ENCODE data around the gene ARHGAP21. TPM values are rescaled to one million over a fixed set of nuclear protein-coding genes. Genes with fewer than 3 reads are reported as not detected.

Gene ARHGAP21
- polyA plus RNA-seq, 2 donors: 8.3 to 9.7 TPM

- no peaks in the 10 kb centered on the region for H3K27me3 ChIP-seq (ENCODE audit: control insufficient read depth in 1 of 2, insufficient read depth in 2 of 2, low read length in 2 of 2)
- H3K36me3 ChIP-seq (ENCODE audit: control insufficient read depth in 2 of 2, insufficient read depth in 2 of 2, low read length in 1 of 2): no peaks in the 10 kb centered on the region
- no peaks in the 10 kb centered on the region for H3K4me1 ChIP-seq (ENCODE audit: control insufficient read depth in 2 of 2, insufficient read depth in 2 of 2, low read length in 1 of 2)
- H3K27ac ChIP-seq (ENCODE audit: low read depth in 2 of 2, low read length in 1 of 2): no peak overlapping the region
- WGBS, 2 donors: 62 to 72% methylated on average over 2 of the region's 2 CpGs
- no peaks in the 10 kb centered on the region for H3K9me3 ChIP-seq (ENCODE audit: control insufficient read depth in 2 of 2, insufficient read depth in 1 of 2, low read depth in 1 of 2, low read length in 1 of 2)
- H3K4me3 ChIP-seq (ENCODE audit: low read depth in 1 of 2, low read length in 2 of 2): no peak overlapping the region
Measured at GRCh38 chr10:24603333-24603732, 120.4 kb downstream of the ARHGAP21 start.

GRCh38 chr10:24597961-24598360 is 125.7 kb downstream of the ARHGAP21 start:
- Histone ChIP-seq H3K9me3 (ENCODE audit: control insufficient read depth in 2 of 2, insufficient read depth in 1 of 2, low read depth in 1 of 2, low read length in 1 of 2) (no peaks in the 10 kb centered on the region), H3K27me3 (ENCODE audit: control insufficient read depth in 1 of 2, insufficient read depth in 2 of 2, low read length in 2 of 2) (no peaks in the 10 kb centered on the region), H3K27ac (ENCODE audit: low read depth in 2 of 2, low read length in 1 of 2) (no peak overlapping the region), H3K36me3 (ENCODE audit: control insufficient read depth in 2 of 2, insufficient read depth in 2 of 2, low read length in 1 of 2) (peaks cover 0 to 4% of the 10 kb centered on the region in 2 donors), H3K4me1 (ENCODE audit: control insufficient read depth in 2 of 2, insufficient read depth in 2 of 2, low read length in 1 of 2) (no peaks in the 10 kb centered on the region), H3K4me3 (ENCODE audit: low read depth in 1 of 2, low read length in 2 of 2) (no peak overlapping the region)
- WGBS, 2 donors: 94 to 95% methylated on average over 3 of the region's 3 CpGs

- no peak overlapping the region for H3K4me3 ChIP-seq (ENCODE audit: low read depth in 1 of 2, low read length in 2 of 2)
- WGBS, 2 donors: 80 to 83% methylated on average over 7 of the region's 7 CpGs
- no peaks in the 10 kb centered on the region for H3K27me3 ChIP-seq (ENCODE audit: control insufficient read depth in 1 of 2, insufficient read depth in 2 of 2, low read length in 2 of 2)
- H3K36me3 ChIP-seq (ENCODE audit: control insufficient read depth in 2 of 2, insufficient read depth in 2 of 2, low read length in 1 of 2): peaks cover under 1 to 4% of the 10 kb centered on the region in 2 donors
- no peak overlapping the region for H3K27ac ChIP-seq (ENCODE audit: low read depth in 2 of 2, low read length in 1 of 2)
- H3K9me3 ChIP-seq (ENCODE audit: control insufficient read depth in 2 of 2, insufficient read depth in 1 of 2, low read depth in 1 of 2, low read length in 1 of 2): no peaks in the 10 kb centered on the region
- H3K4me1 ChIP-seq (ENCODE audit: control insufficient read depth in 2 of 2, insufficient read depth in 2 of 2, low read length in 1 of 2): no peaks in the 10 kb centered on the region
Measured at GRCh38 chr10:24597426-24597825, 126.3 kb downstream of the ARHGAP21 start.

- no peaks in the 10 kb centered on the region for H3K27me3 ChIP-seq (ENCODE audit: control insufficient read depth in 1 of 2, insufficient read depth in 2 of 2, low read length in 2 of 2)
- no peaks in the 10 kb centered on the region for H3K4me1 ChIP-seq (ENCODE audit: control insufficient read depth in 2 of 2, insufficient read depth in 2 of 2, low read length in 1 of 2)
- no peak overlapping the region for H3K27ac ChIP-seq (ENCODE audit: low read depth in 2 of 2, low read length in 1 of 2)
- no peak overlapping the region for H3K4me3 ChIP-seq (ENCODE audit: low read depth in 1 of 2, low read length in 2 of 2)
- 95 to 97% methylated on average over 11 of the region's 11 CpGs for WGBS, 2 donors
- no peaks in the 10 kb centered on the region for H3K9me3 ChIP-seq (ENCODE audit: control insufficient read depth in 2 of 2, insufficient read depth in 1 of 2, low read depth in 1 of 2, low read length in 1 of 2)
- peaks cover 2 to 7% of the 10 kb centered on the region in 2 donors for H3K36me3 ChIP-seq (ENCODE audit: control insufficient read depth in 2 of 2, insufficient read depth in 2 of 2, low read length in 1 of 2)
Measured at GRCh38 chr10:24596217-24596930, 127.3 kb downstream of the ARHGAP21 start.

GRCh38 chr10:24590697-24591457 is 132.8 kb downstream of the ARHGAP21 start:
- no peaks in the 10 kb centered on the region for H3K4me1 ChIP-seq (ENCODE audit: control insufficient read depth in 2 of 2, insufficient read depth in 2 of 2, low read length in 1 of 2)
- no peak overlapping the region for H3K4me3 ChIP-seq (ENCODE audit: low read depth in 1 of 2, low read length in 2 of 2)
- H3K36me3 ChIP-seq (ENCODE audit: control insufficient read depth in 2 of 2, insufficient read depth in 2 of 2, low read length in 1 of 2): peaks cover 2 to 4% of the 10 kb centered on the region in 2 donors
- no peaks in the 10 kb centered on the region for H3K27me3 ChIP-seq (ENCODE audit: control insufficient read depth in 1 of 2, insufficient read depth in 2 of 2, low read length in 2 of 2)
- no peaks in the 10 kb centered on the region for H3K9me3 ChIP-seq (ENCODE audit: control insufficient read depth in 2 of 2, insufficient read depth in 1 of 2, low read depth in 1 of 2, low read length in 1 of 2)
- no peak overlapping the region for H3K27ac ChIP-seq (ENCODE audit: low read depth in 2 of 2, low read length in 1 of 2)

GRCh38 chr10:24589265-24589664 is 134.4 kb downstream of the ARHGAP21 start:
- WGBS, 2 donors: 91 to 97% methylated on average over 2 of the region's 2 CpGs
- no peaks in the 10 kb centered on the region for H3K4me1 ChIP-seq (ENCODE audit: control insufficient read depth in 2 of 2, insufficient read depth in 2 of 2, low read length in 1 of 2)

GRCh38 chr10:24579906-24580305 is 143.8 kb downstream of the ARHGAP21 start:
- H3K9me3 ChIP-seq (ENCODE audit: control insufficient read depth in 2 of 2, insufficient read depth in 1 of 2, low read depth in 1 of 2, low read length in 1 of 2): no peaks in the 10 kb centered on the region
- 72% methylated on average over 4 of the region's 4 CpGs for WGBS, 2 donors

More at GRCh38 chr10:24589265-24589664, 134.4 kb downstream of the ARHGAP21 start:
- Histone ChIP-seq H3K4me3 (ENCODE audit: low read depth in 1 of 2, low read length in 2 of 2) (no peak overlapping the region), H3K27ac (ENCODE audit: low read depth in 2 of 2, low read length in 1 of 2) (no peak overlapping the region), H3K27me3 (ENCODE audit: control insufficient read depth in 1 of 2, insufficient read depth in 2 of 2, low read length in 2 of 2) (no peaks in the 10 kb centered on the region), H3K9me3 (ENCODE audit: control insufficient read depth in 2 of 2, insufficient read depth in 1 of 2, low read depth in 1 of 2, low read length in 1 of 2) (no peaks in the 10 kb centered on the region), H3K36me3 (ENCODE audit: control insufficient read depth in 2 of 2, insufficient read depth in 2 of 2, low read length in 1 of 2) (peaks cover 2 to 9% of the 10 kb centered on the region in 2 donors)

GRCh38 chr10:24579448-24579847 is 144.2 kb downstream of the ARHGAP21 start:
- Histone ChIP-seq H3K27me3 (ENCODE audit: control insufficient read depth in 1 of 2, insufficient read depth in 2 of 2, low read length in 2 of 2) (no peaks in the 10 kb centered on the region), H3K27ac (ENCODE audit: low read depth in 2 of 2, low read length in 1 of 2) (no peak overlapping the region), H3K4me1 (ENCODE audit: control insufficient read depth in 2 of 2, insufficient read depth in 2 of 2, low read length in 1 of 2) (no peaks in the 10 kb centered on the region), H3K9me3 (ENCODE audit: control insufficient read depth in 2 of 2, insufficient read depth in 1 of 2, low read depth in 1 of 2, low read length in 1 of 2) (no peaks in the 10 kb centered on the region), H3K4me3 (ENCODE audit: low read depth in 1 of 2, low read length in 2 of 2) (no peak overlapping the region), H3K36me3 (ENCODE audit: control insufficient read depth in 2 of 2, insufficient read depth in 2 of 2, low read length in 1 of 2) (no peaks in the 10 kb centered on the region)
- WGBS, 2 donors: 94 to 95% methylated on average over 1 of the region's 1 CpG

More at GRCh38 chr10:24579906-24580305, 143.8 kb downstream of the ARHGAP21 start:
- no peaks in the 10 kb centered on the region for H3K27me3 ChIP-seq (ENCODE audit: control insufficient read depth in 1 of 2, insufficient read depth in 2 of 2, low read length in 2 of 2)
- no peaks in the 10 kb centered on the region for H3K36me3 ChIP-seq (ENCODE audit: control insufficient read depth in 2 of 2, insufficient read depth in 2 of 2, low read length in 1 of 2)
- no peaks in the 10 kb centered on the region for H3K4me1 ChIP-seq (ENCODE audit: control insufficient read depth in 2 of 2, insufficient read depth in 2 of 2, low read length in 1 of 2)
- no peak overlapping the region for H3K4me3 ChIP-seq (ENCODE audit: low read depth in 1 of 2, low read length in 2 of 2)
- H3K27ac ChIP-seq (ENCODE audit: low read depth in 2 of 2, low read length in 1 of 2): no peak overlapping the region

GRCh38 chr10:24575481-24576002 is 148.1 kb downstream of the ARHGAP21 start:
- Histone ChIP-seq H3K4me3 (ENCODE audit: low read depth in 1 of 2, low read length in 2 of 2) (no peak overlapping the region), H3K27ac (ENCODE audit: low read depth in 2 of 2, low read length in 1 of 2) (no peak overlapping the region), H3K36me3 (ENCODE audit: control insufficient read depth in 2 of 2, insufficient read depth in 2 of 2, low read length in 1 of 2) (no peaks in the 10 kb centered on the region), H3K9me3 (ENCODE audit: control insufficient read depth in 2 of 2, insufficient read depth in 1 of 2, low read depth in 1 of 2, low read length in 1 of 2) (peaks cover 0 to 2% of the 10 kb centered on the region in 2 donors), H3K4me1 (ENCODE audit: control insufficient read depth in 2 of 2, insufficient read depth in 2 of 2, low read length in 1 of 2) (no peaks in the 10 kb centered on the region), H3K27me3 (ENCODE audit: control insufficient read depth in 1 of 2, insufficient read depth in 2 of 2, low read length in 2 of 2) (no peaks in the 10 kb centered on the region)
- 67 to 71% methylated on average over 10 of the region's 10 CpGs for WGBS, 2 donors
